ENCODE measurements around the gene NEDD9.
A peak's percentile ranks its signal among the peaks of the same experiment; 100 is the strongest.

The NEDD9 gene

DNA sequence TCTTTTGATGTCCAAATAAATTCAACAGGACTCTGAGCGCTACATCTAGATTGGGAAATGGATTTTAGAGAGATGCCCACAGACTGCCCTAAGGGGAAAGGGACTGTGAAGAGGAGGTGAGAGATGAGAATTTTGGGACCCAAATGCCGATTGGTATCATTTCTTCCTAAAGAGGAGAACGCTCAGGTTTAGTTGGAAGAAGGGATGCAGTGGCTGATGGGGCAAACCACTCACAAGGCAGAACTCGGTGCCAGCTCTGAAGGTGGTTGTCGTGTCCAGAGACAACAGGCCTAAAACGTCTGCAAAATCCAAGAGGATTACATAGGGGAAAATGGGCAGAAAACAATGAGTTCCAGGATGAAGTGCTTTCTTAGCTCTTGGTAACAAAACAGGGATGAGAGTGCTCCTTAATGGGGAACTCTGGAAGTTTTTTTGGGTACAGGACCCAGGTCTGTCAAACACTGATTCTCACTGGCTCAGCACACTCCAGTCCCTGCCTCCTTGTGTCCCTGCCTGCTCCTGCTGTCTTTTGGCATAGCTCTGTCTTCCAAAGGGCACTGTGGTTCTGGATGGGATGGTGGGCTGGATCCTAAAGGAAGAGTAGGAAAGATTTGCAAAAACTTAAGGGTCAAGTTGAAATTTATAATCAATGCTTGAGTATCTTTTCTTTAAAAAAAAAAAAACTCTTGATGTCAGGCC, 29.0 kb downstream of the NEDD9 start:
- no peak for TF ChIP-seq NFIC (IDR thresholded peaks at IDR 0.05)
- TF ChIP-seq, protein P1, sequence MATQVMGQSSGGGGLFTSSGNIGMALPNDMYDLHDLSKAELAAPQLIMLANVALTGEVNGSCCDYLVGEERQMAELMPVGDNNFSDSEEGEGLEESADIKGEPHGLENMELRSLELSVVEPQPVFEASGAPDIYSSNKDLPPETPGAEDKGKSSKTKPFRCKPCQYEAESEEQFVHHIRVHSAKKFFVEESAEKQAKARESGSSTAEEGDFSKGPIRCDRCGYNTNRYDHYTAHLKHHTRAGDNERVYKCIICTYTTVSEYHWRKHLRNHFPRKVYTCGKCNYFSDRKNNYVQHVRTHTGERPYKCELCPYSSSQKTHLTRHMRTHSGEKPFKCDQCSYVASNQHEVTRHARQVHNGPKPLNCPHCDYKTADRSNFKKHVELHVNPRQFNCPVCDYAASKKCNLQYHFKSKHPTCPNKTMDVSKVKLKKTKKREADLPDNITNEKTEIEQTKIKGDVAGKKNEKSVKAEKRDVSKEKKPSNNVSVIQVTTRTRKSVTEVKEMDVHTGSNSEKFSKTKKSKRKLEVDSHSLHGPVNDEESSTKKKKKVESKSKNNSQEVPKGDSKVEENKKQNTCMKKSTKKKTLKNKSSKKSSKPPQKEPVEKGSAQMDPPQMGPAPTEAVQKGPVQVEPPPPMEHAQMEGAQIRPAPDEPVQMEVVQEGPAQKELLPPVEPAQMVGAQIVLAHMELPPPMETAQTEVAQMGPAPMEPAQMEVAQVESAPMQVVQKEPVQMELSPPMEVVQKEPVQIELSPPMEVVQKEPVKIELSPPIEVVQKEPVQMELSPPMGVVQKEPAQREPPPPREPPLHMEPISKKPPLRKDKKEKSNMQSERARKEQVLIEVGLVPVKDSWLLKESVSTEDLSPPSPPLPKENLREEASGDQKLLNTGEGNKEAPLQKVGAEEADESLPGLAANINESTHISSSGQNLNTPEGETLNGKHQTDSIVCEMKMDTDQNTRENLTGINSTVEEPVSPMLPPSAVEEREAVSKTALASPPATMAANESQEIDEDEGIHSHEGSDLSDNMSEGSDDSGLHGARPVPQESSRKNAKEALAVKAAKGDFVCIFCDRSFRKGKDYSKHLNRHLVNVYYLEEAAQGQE (IDR thresholded peaks at IDR 0.05; ENCODE audit: low read depth) = no peak
- no peak for TF ChIP-seq FOXM1 (IDR thresholded peaks at IDR 0.05; ENCODE audit: borderline replicate concordance, low read depth)
- no peak for TF ChIP-seq EGR1 (IDR thresholded peaks at IDR 0.05)
- no peak for TF ChIP-seq ZBTB7A (IDR thresholded peaks at IDR 0.05; ENCODE audit: low read depth)
- no peak for TF ChIP-seq TEAD4 (IDR thresholded peaks at IDR 0.05)
- no peak for TF ChIP-seq RAD21 (IDR thresholded peaks at IDR 0.05; ENCODE audit: low read depth)
- TF ChIP-seq CEBPB (IDR thresholded peaks at IDR 0.05) = no peak
- TF ChIP-seq CREB1 (IDR thresholded peaks at IDR 0.05; ENCODE audit: low read depth) = no peak

- TF ChIP-seq MAX (IDR thresholded peaks at IDR 0.05) (0 out of 2 replicates have a peak, but pooled peaks have one; percentile 20), EP300 (IDR thresholded peaks at IDR 0.05; ENCODE audit: borderline replicate concordance) (0 out of 2 replicates have a peak, but pooled peaks have one; percentile 51), ZBTB7A (IDR thresholded peaks at IDR 0.05; ENCODE audit: low read depth) (no peak)
These were observed 29.8 kb downstream of the NEDD9 start for GRCh38 chr6:11202513-11203305.

DNA sequence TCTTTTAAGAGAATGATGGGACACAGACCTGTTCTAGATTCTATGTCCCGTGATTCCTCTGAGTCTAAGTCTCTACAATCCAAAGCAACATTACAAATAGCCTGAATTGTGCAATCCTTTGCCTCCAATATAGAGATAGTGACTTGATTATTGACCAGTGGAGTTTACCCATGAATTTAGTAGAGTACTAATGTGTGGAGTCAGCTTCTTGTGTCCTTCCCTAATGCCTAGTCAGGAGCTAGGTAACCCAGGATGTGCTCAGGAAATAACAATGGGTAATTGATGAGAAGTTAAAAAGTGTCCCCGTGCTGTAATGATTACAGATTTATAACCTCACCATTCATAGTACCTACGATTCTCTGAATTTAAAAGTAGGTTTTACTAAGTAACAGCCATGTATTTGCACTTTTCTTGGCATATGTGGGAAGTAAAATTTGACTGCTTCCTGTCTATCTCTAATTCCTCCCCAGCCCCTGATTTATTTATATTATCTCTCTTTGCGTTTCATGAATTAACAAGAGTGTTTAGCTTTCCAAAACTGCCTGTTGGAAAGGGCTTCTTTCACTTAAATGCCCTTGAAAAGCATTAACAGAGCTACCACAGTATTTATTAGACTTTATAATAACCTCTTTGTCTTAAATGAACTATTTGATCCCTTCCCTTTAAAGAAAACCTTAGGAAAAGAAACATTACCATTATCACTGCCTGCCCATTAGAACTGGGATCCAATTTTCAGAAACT, 30.5 kb downstream of the NEDD9 start:
- TF ChIP-seq NFIC (IDR thresholded peaks at IDR 0.05) (no peak), CEBPB (IDR thresholded peaks at IDR 0.05) (peak; percentile 57; the same call in 1 of the 2 replicates), RAD21 (IDR thresholded peaks at IDR 0.05; ENCODE audit: low read depth) (no peak)

DNA sequence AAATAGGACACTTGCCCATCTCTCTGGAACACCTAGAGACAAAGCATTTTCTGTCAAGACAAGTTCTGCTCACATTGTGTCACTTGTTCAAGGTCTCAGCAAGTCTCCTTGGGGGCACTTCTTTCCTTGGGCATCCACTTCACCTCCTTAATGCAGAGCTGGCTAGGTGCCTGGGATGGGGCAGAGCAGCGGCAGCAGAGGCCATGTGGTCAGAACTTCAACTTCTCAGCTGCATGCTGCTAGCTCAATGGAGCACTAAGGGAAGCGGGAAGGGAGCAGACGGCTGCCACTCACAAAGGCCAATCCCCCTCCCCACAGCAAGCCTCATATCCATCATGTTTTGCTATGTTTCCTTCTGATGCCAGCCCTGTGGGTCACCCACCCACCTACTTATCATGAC, 31.5 kb downstream of the NEDD9 start:
- TF ChIP-seq NFIC (IDR thresholded peaks at IDR 0.05) = no peak
- no peak for TF ChIP-seq CREB1 (IDR thresholded peaks at IDR 0.05; ENCODE audit: low read depth)
- TF ChIP-seq TAF1 (IDR thresholded peaks at IDR 0.05; ENCODE audit: low read depth) = no peak
- TF ChIP-seq ZBTB7A (IDR thresholded peaks at IDR 0.05; ENCODE audit: low read depth) = no peak
- no peak; the same call in 1 of the 2 replicates for TF ChIP-seq MAX (IDR thresholded peaks at IDR 0.05)
- TF ChIP-seq TCF12 (IDR thresholded peaks at IDR 0.05; ENCODE audit: low read depth) = no peak
- no peak for TF ChIP-seq EGR1 (IDR thresholded peaks at IDR 0.05)
- TF ChIP-seq YY1 (IDR thresholded peaks at IDR 0.05; ENCODE audit: low read depth) = no peak
- TF ChIP-seq RAD21 (IDR thresholded peaks at IDR 0.05; ENCODE audit: low read depth) = no peak
- no peak for TF ChIP-seq EP300 (IDR thresholded peaks at IDR 0.05; ENCODE audit: borderline replicate concordance)
- TF ChIP-seq, protein P1 (IDR thresholded peaks at IDR 0.05; ENCODE audit: low read depth) = no peak
- no peak for TF ChIP-seq TEAD4 (IDR thresholded peaks at IDR 0.05)
- TF ChIP-seq FOXM1 (IDR thresholded peaks at IDR 0.05; ENCODE audit: borderline replicate concordance, low read depth) = no peak
- TF ChIP-seq, protein P2, sequence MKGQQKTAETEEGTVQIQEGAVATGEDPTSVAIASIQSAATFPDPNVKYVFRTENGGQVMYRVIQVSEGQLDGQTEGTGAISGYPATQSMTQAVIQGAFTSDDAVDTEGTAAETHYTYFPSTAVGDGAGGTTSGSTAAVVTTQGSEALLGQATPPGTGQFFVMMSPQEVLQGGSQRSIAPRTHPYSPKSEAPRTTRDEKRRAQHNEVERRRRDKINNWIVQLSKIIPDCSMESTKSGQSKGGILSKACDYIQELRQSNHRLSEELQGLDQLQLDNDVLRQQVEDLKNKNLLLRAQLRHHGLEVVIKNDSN (IDR thresholded peaks at IDR 0.05) = no peak

- TF ChIP-seq MAX (IDR thresholded peaks at IDR 0.05) (no peak), CREB1 (IDR thresholded peaks at IDR 0.05; ENCODE audit: low read depth) (no peak), TCF12 (IDR thresholded peaks at IDR 0.05; ENCODE audit: low read depth) (no peak)
These were observed 32.1 kb downstream of the NEDD9 start for GRCh38 chr6:11200356-11200755.

All from Ishikawa (cell line).